ENCODE data around the gene ZFAND6.

- TF ChIP-seq CTCF (IDR thresholded peaks at IDR 0.05) (no peak), POLR2A (IDR thresholded peaks at IDR 0.05) (no peak)
These were observed 47.9 kb upstream of the ZFAND6 start for GRCh38 chr15:80011596-80011995.
